Loucy (cell line): ENCODE results near the gene TOX2.

Source experiments
- H2AFZ ChIP-seq: fragments of 200-600 bp; sonication (generic); 2 replicates; pipeline ENCODE4 v1.6.0; 2016; ENCODE audit warnings: antibody characterized with exemption, mild to moderate bottlenecking, low read length, moderate library complexity
- H3F3A ChIP-seq: fragments of 200-600 bp; 2 replicates; pipeline ENCODE4 v1.6.0; 2016; ENCODE audit warnings: antibody characterized with exemption, low read depth, mild to moderate bottlenecking
- H3K27me3 ChIP-seq: fragments of 200-600 bp; sonication (generic); 2 replicates; pipeline ENCODE4 v1.6.1; 2014; ENCODE audit warnings: low read length, mild to moderate bottlenecking; ENCODE audit not compliant: insufficient read depth, poor library complexity, severe bottlenecking
- H3K36me3 ChIP-seq: fragments of 200-600 bp; sonication (generic); 2 replicates; pipeline ENCODE4 v1.6.1; 2016; ENCODE audit warnings: low read length; ENCODE audit not compliant: insufficient read depth
- H3K4me1 ChIP-seq: fragments of 200-600 bp; sonication (generic); 2 replicates; pipeline ENCODE4 v1.5.1; 2014; ENCODE audit warnings: low read length, mild to moderate bottlenecking; ENCODE audit not compliant: insufficient read depth, poor library complexity, severe bottlenecking
- H3K4me2 ChIP-seq: fragments of 200-600 bp; sonication (generic); 2 replicates; pipeline ENCODE4 v1.6.0; 2014; ENCODE audit warnings: antibody characterized with exemption, low read length, low read depth, mild to moderate bottlenecking; ENCODE audit not compliant: poor library complexity, severe bottlenecking
- H3K4me3 ChIP-seq: fragments of 200-600 bp; sonication (generic); 2 replicates; pipeline ENCODE4 v1.5.1; 2014; ENCODE audit warnings: low read length, mild to moderate bottlenecking, mixed read lengths; ENCODE audit not compliant: poor library complexity, severe bottlenecking
- H3K79me2 ChIP-seq: fragments of 200-600 bp; sonication (generic); 2 replicates; pipeline ENCODE4 v1.6.1; 2014; ENCODE audit warnings: low read length; ENCODE audit not compliant: insufficient read depth
- H3K9ac ChIP-seq: fragments of 200-600 bp; sonication (generic); 2 replicates; pipeline ENCODE4 v1.6.0; 2014; ENCODE audit warnings: mild to moderate bottlenecking, low read depth, low read length, moderate library complexity; ENCODE audit not compliant: poor library complexity, severe bottlenecking
- H3K9me2 ChIP-seq: fragments of 200-600 bp; sonication (generic); replicated peaks from 2 replicates; pipeline ENCODE4 v1.6.1; 2016; ENCODE audit warnings: low read depth, low read length, mixed read lengths
- H3K9me3 ChIP-seq: fragments of 200-600 bp; sonication (generic); 2 replicates; pipeline ENCODE4 v1.6.1; 2014; ENCODE audit warnings: mild to moderate bottlenecking, antibody characterized with exemption, low read length, low read depth; ENCODE audit not compliant: insufficient read depth
- H4K20me1 ChIP-seq: fragments of 200-600 bp; sonication (generic); 2 replicates; pipeline ENCODE4 v1.6.0; 2014; ENCODE audit warnings: antibody characterized with exemption, low read length, mild to moderate bottlenecking; ENCODE audit not compliant: insufficient read depth, poor library complexity, severe bottlenecking
- EZH2phosphoT487 ChIP-seq: fragments of 200-600 bp; IDR thresholded peaks from 2 replicates; pipeline ENCODE4 v1.6.1; 2018; ENCODE audit warnings: antibody characterized with exemption, mild to moderate bottlenecking, moderate library complexity, borderline replicate concordance
- TF ChIP-seq, protein P1 (sequence below): fragments of 200-600 bp; sonication (generic); conservative IDR thresholded peaks from 2 replicates; pipeline ENCODE4 v1.5.1; 2014; ENCODE audit warnings: mild to moderate bottlenecking, antibody characterized with exemption, low read length

The TOX2 gene

DNA sequence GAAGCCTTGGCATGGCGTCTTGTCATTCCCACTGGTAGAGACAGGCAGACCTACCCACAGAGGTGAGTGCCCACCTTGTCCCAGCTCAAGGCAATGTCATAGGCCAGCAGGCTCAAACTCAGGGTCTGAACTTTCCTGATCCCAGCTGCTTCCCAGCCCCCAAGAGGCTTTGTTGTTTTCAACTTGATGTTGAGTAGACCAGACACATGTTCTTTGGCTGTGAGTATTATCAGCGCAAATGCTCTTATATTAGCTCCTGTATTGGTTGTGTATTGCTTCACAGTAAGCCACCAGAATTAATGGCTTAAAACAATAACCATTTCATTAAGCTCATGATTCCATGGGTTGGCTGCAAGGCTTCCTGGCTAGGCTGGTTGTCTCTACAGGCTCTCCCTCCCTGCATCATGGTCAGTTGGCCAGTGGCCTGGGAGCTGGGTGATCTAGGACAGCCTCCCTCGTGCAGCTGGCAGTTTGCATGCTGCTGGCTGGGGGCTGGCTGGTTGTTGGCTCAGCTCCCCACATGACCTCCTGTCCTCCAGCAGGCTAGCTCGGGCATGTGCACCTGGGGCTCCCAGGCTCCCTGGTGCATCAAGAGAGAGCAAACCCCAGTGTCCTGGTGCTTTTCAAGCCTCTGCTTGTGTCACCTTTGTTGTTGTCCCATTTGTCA, 21.6 kb downstream of the TOX2 start:
- H2AFZ ChIP-seq: no peak overlapping the region
- no peaks in the 10 kb centered on the region for H3K36me3 ChIP-seq
- no peak overlapping the region for H3K4me3 ChIP-seq
- TF ChIP-seq, protein P1, sequence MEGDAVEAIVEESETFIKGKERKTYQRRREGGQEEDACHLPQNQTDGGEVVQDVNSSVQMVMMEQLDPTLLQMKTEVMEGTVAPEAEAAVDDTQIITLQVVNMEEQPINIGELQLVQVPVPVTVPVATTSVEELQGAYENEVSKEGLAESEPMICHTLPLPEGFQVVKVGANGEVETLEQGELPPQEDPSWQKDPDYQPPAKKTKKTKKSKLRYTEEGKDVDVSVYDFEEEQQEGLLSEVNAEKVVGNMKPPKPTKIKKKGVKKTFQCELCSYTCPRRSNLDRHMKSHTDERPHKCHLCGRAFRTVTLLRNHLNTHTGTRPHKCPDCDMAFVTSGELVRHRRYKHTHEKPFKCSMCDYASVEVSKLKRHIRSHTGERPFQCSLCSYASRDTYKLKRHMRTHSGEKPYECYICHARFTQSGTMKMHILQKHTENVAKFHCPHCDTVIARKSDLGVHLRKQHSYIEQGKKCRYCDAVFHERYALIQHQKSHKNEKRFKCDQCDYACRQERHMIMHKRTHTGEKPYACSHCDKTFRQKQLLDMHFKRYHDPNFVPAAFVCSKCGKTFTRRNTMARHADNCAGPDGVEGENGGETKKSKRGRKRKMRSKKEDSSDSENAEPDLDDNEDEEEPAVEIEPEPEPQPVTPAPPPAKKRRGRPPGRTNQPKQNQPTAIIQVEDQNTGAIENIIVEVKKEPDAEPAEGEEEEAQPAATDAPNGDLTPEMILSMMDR: no peak
- TF ChIP-seq EZH2phosphoT487: no peak
- H3F3A ChIP-seq: no peaks in the 10 kb centered on the region
- H3K27me3 ChIP-seq: no peaks in the 10 kb centered on the region
- H3K79me2 ChIP-seq: no peaks in the 10 kb centered on the region
- H3K9me2 ChIP-seq: no peaks in the 10 kb centered on the region
- no peak overlapping the region for H3K9ac ChIP-seq
- H4K20me1 ChIP-seq: no peaks in the 10 kb centered on the region
- H3K4me1 ChIP-seq: peaks cover 19% of the 10 kb centered on the region
- H3K9me3 ChIP-seq: no peaks in the 10 kb centered on the region
- H3K4me2 ChIP-seq: no peak overlapping the region

DNA sequence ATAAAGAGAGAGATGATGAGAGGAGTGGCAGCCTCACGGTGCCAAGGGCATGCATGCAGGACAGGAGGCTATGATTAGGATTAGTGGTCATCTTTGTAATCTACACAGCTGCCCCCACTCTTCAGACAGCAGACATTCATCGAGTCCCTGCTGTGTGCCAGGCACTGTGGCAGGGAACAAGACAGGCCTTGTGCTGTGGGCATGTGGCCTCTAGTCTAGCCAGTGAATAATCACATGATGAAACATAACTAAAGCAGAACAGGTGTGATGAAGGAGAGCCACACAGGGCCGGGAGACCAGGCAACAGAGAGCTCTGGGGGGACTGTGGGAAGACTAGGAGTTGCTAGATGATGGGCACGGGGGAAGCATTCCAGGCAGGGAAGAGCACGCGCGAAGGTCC, 22.2 kb downstream of the TOX2 start:
- Histone ChIP-seq H3F3A (no peaks in the 10 kb centered on the region), H3K27me3 (no peaks in the 10 kb centered on the region), H3K9ac (no peak overlapping the region), H3K9me2 (no peaks in the 10 kb centered on the region), H3K4me2 (no peak overlapping the region), H3K4me1 (peaks cover 25% of the 10 kb centered on the region), H3K4me3 (no peak overlapping the region), H3K9me3 (no peaks in the 10 kb centered on the region), H3K79me2 (no peaks in the 10 kb centered on the region), H2AFZ (no peak overlapping the region), H4K20me1 (no peaks in the 10 kb centered on the region), H3K36me3 (no peaks in the 10 kb centered on the region)
- TF ChIP-seq, protein P1: no peak
- no peak for TF ChIP-seq EZH2phosphoT487

DNA sequence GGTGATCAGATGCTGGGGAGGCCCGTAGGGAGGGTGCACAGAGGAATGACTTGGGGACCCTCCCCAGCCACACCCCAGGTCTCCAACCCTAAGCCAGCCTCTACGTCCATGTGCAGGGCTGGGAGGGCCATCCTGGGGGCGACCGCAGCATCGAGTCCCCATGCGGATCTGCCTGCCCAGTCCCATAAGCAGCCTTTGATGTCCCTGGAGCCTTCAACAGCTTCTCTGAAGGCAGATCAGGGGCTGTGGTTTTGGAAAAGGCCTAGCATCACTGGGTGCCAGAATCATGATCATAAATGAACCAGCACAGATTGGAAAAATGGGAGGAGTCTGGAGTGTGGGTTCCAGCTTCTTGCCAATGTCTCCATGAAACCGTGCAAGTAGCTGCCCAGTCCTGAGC, 22.9 kb downstream of the TOX2 start:
- Histone ChIP-seq H3K79me2 (no peaks in the 10 kb centered on the region), H4K20me1 (no peaks in the 10 kb centered on the region), H3K4me1 (peaks cover 33% of the 10 kb centered on the region), H3K27me3 (no peaks in the 10 kb centered on the region), H2AFZ (no peak overlapping the region), H3K9me2 (no peaks in the 10 kb centered on the region), H3F3A (no peaks in the 10 kb centered on the region), H3K9ac (no peak overlapping the region), H3K36me3 (no peaks in the 10 kb centered on the region), H3K9me3 (no peaks in the 10 kb centered on the region), H3K4me3 (no peak overlapping the region), H3K4me2 (no peak overlapping the region)
- TF ChIP-seq, protein P1: no peak
- TF ChIP-seq EZH2phosphoT487: no peak
